Measurements from ENCODE around the gene ZC3H7B.

DNA sequence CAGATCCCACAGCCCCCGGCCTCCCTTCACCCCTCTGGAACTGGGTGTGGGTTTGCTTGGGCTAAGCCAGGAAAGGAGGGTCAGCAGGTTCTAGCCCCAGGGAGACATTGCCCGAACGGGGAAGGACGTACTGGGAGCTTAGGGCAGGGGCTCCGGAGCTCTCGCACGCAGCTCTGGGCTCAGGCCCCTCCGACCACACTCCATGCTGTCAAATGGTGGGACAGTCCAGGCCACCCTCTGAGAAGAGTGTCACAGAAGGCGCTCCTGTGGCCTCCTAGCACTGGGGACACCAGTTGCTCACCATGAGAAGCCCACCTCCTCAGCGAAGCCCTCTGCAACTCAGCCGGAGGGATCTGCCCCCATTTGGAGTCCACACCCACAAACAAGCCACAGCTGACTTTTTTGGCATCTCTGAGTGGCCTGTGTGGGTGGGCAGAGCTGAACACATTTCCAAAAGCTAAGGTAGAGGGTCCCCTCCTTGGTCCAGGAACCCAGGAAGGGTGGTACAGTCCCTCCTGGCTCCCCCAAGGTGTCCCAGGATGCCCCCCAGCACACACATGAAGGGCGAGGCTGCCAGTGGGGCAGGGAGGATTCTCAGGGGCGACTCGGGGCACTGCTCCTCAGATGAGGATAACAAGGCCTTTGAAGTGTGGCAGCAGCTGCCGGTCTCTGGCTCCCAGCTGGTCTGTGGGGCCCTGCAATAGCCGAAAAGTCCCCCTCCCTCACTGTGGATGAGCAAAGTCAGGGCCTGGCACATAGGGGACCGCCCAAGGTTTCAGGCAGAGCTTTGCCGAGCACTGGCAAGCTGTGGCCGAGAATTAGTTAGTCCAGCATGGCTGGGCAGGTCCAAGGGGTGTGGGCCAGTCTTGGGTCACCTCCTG lies 67.5 kb downstream of the ZC3H7B start:
- no peak for TF ChIP-seq POLR2A (IDR thresholded peaks at IDR 0.05; ENCODE audit: low read depth, low read length)
- TF ChIP-seq POLR2AphosphoS5 (IDR thresholded peaks at IDR 0.05; ENCODE audit: low read depth, low read length), result no peak
- TF ChIP-seq TAF1 (IDR thresholded peaks at IDR 0.05; ENCODE audit: low read depth, low read length), result no peak
- no peak for TF ChIP-seq PAX5 (IDR thresholded peaks at IDR 0.05; ENCODE audit: insufficient read depth, low read length, severe bottlenecking)
- TF ChIP-seq POU2F2 (IDR thresholded peaks at IDR 0.05; ENCODE audit: low read depth, low read length), result no peak
